Body of pancreas (tissue), 4 donors: ENCODE measurements around the gene CCBE1.

ENCODE experiments used
- CTCF ChIP-seq, 7 experiments: fragments of 450-650 bp in 4 of 7; fragments of 200-600 bp in 3 of 7; sonication (generic) in 3 of 7; IDR thresholded peaks; one replicate each; pipeline ENCODE4 v1.5.1; 2016 to 2019; ENCODE audit warnings: antibody characterized with exemption in 7 of 7
- POLR2A ChIP-seq, 3 donors: fragments of 450-650 bp; IDR thresholded peaks; one replicate each; pipeline ENCODE4 v1.6.1; 2016; ENCODE audit warnings: antibody characterized with exemption in 3 of 3, mild to moderate bottlenecking in 2 of 3

- TF ChIP-seq CTCF (IDR thresholded peaks at IDR 0.05) (no peak), POLR2A (IDR thresholded peaks at IDR 0.05) (no peak)
Measured at GRCh38 chr18:59515147-59515546, 182.1 kb downstream of the CCBE1 start.
